Gastrocnemius medialis (tissue), 4 donors: ENCODE measurements around the gene TCHHL1. TPM values are rescaled to one million over a fixed set of nuclear protein-coding genes. Genes with fewer than 3 reads are reported as not detected.

Source experiments
- ATAC-seq, 2 donors: fragments of 150-250 bp; one replicate each; pipeline ENCODE4 v1.9.1; 2016
- DNase-seq, 2 donors: peaks; one replicate each; pipeline ENCODE4 v3.0.0-alpha.2; 2019
- H3K27ac ChIP-seq, 4 donors: fragments of 200-600 bp; sonication (generic); 1 replicate in 1 of 4; 2 replicates in 3 of 4; pipeline ENCODE4 v1.5.1; 2016 to 2018; ENCODE audit warnings: mild to moderate bottlenecking in 2 of 4, moderate library complexity in 1 of 4
- H3K27me3 ChIP-seq, 3 donors: fragments of 200-600 bp; sonication (generic) in 2 of 3; 1 replicate in 1 of 3; 2 replicates in 2 of 3; pipeline versions ENCODE4 v1.5.1 to v1.6.0; 2016 to 2019; ENCODE audit warnings: mild to moderate bottlenecking in 1 of 3, moderate library complexity in 1 of 3
- H3K36me3 ChIP-seq, 2 donors: fragments of 200-600 bp; sonication (generic) in 1 of 2; one replicate each; pipeline ENCODE4 v1.5.1; 2017 to 2018
- H3K4me1 ChIP-seq, 2 donors: fragments of 200-600 bp; sonication (generic) in 1 of 2; one replicate each; pipeline ENCODE4 v1.5.1; 2016 to 2017; ENCODE audit warnings: mild to moderate bottlenecking in 2 of 2
- H3K4me3 ChIP-seq, 4 donors: fragments of 200-600 bp; sonication (generic) in 3 of 4; 1 replicate in 1 of 4; 2 replicates in 3 of 4; pipeline ENCODE4 v1.5.1; 2016 to 2019; ENCODE audit warnings: mild to moderate bottlenecking in 2 of 4
- H3K9me3 ChIP-seq, 3 donors: fragments of 200-600 bp; sonication (generic) in 2 of 3; 1 replicate in 1 of 3; 2 replicates in 2 of 3; pipeline ENCODE4 v1.5.1; 2016 to 2019
- CTCF ChIP-seq, 5 experiments: fragments of 450-650 bp in 3 of 5; fragments of 200-600 bp in 2 of 5; sonication (generic) in 2 of 5; IDR thresholded peaks in 4 of 5; conservative IDR thresholded peaks in 1 of 5; 1 replicate in 4 of 5; 2 replicates in 1 of 5; pipeline ENCODE4 v1.5.1; 2016 to 2019; ENCODE audit warnings: antibody characterized with exemption in 5 of 5, mild to moderate bottlenecking in 3 of 5, moderate library complexity in 3 of 5
- POLR2A ChIP-seq, 2 donors: fragments of 450-650 bp; IDR thresholded peaks; one replicate each; pipeline ENCODE4 v1.6.1; 2017; ENCODE audit warnings: antibody characterized with exemption in 2 of 2, mild to moderate bottlenecking in 2 of 2, moderate library complexity in 2 of 2
- in situ Hi-C, 4 donors: fragments of 200-750 bp; cut with MboI; loops; one replicate each; pipeline versions ENCODE4 v1.15.0 to v1.8.0; 2017; ENCODE audit warnings: low sequenced_read_pairs in 4 of 4
- intact Hi-C: fragments of 100-400 bp; cut with DNase I; formaldehyde crosslinking; loops from one replicate; pipeline ENCODE4 v1.15.1; 2023; ENCODE audit warnings: low total_unique reads
- total RNA-seq, 4 donors: library from RNA; depleted of rRNA; stranded (reverse); fragments of >200 nt; gene quantifications; one replicate each; pipeline versions ENCODE4 v1.1.0 to v1.2.3, GENCODE V29; 2016

TCHHL1 gene
- total RNA-seq, 4 donors from 2014 or later, result not detected

GRCh38 chr1:152125834-152126443 lies 37.1 kb upstream of the TCHHL1 start:
- Histone ChIP-seq H3K36me3 (no peaks in the 10 kb centered on the region), H3K27ac (no peak overlapping the region), H3K9me3 (no peaks in the 10 kb centered on the region), H3K4me1 (no peaks in the 10 kb centered on the region), H3K4me3 (no peak overlapping the region), H3K27me3 (peaks cover 0 to 6% (median 0%) of the 10 kb centered on the region in 3 donors)
- no peak for ATAC-seq
- TF ChIP-seq POLR2A (IDR thresholded peaks at IDR 0.05), result no peak
- TF ChIP-seq CTCF (IDR thresholded peaks at IDR 0.05 in 4 of 5, conservative IDR thresholded peaks at IDR 0.05 in 1 of 5), result no peak
- DNase-seq, result no peak
- intact Hi-C loops (no loop called here), in situ Hi-C loops (no loop called here)

- Histone ChIP-seq H3K27me3 (peaks cover 13 to 22% (median 20%) of the 10 kb centered on the region in 3 donors), H3K4me1 (no peaks in the 10 kb centered on the region), H3K9me3 (no peaks in the 10 kb centered on the region), H3K4me3 (no peak overlapping the region), H3K36me3 (no peaks in the 10 kb centered on the region), H3K27ac (no peak overlapping the region)
- intact Hi-C loops (no loop called here), in situ Hi-C loops (no loop called here)
- ATAC-seq, result no peak
- TF ChIP-seq POLR2A (IDR thresholded peaks at IDR 0.05) (no peak), CTCF (IDR thresholded peaks at IDR 0.05 in 4 of 5, conservative IDR thresholded peaks at IDR 0.05 in 1 of 5) (no peak)
- no peak for DNase-seq
These were observed 30.1 kb upstream of the TCHHL1 start for GRCh38 chr1:152118915-152119314.

GRCh38 chr1:152115344-152115743 lies 26.5 kb upstream of the TCHHL1 start, which contains the start of gene TCHH:
TSS of gene TCHH (minus strand) at chr1:152115444. CDS start at chr1:152114080, 1,364 bp downstream.
- TF ChIP-seq POLR2A (IDR thresholded peaks at IDR 0.05), result no peak
- no peak for TF ChIP-seq CTCF (IDR thresholded peaks at IDR 0.05 in 4 of 5, conservative IDR thresholded peaks at IDR 0.05 in 1 of 5)
- in situ Hi-C loops, result no loop called here
- intact Hi-C loops, result no loop called here

GRCh38 chr1:152112885-152113432 lies 24.1 kb upstream of the TCHHL1 start:
- peaks cover 0 to 6% (median 0%) of the 10 kb centered on the region in 3 donors for H3K9me3 ChIP-seq
- peaks cover 70 to 74% (median 72%) of the 10 kb centered on the region in 3 donors for H3K27me3 ChIP-seq
- no peaks in the 10 kb centered on the region for H3K36me3 ChIP-seq
- ATAC-seq (no peak), DNase-seq (no peak)
- H3K4me3 ChIP-seq, result peak overlapping the region in 2 of 4 donors; percentile 47 to 52
- in situ Hi-C loops, result no loop called here
- no peak overlapping the region for H3K27ac ChIP-seq
- peaks cover 5 to 14% of the 10 kb centered on the region in 2 donors for H3K4me1 ChIP-seq
- intact Hi-C loops, result no loop called here
- TF ChIP-seq CTCF (IDR thresholded peaks at IDR 0.05 in 4 of 5, conservative IDR thresholded peaks at IDR 0.05 in 1 of 5), result no peak
- no peak for TF ChIP-seq POLR2A (IDR thresholded peaks at IDR 0.05)

More at GRCh38 chr1:152115344-152115743, 26.5 kb upstream of the TCHHL1 start, which contains the start of gene TCHH:
- no peak for DNase-seq
- H3K4me3 ChIP-seq, result no peak within 1 kb of the TSS
- no peak for ATAC-seq
- peaks cover 47 to 50% (median 49%) of the 10 kb centered on the region in 3 donors for H3K27me3 ChIP-seq
- no peak within 1 kb of the TSS for H3K27ac ChIP-seq
- no peaks in the 10 kb centered on the region for H3K36me3 ChIP-seq
- H3K4me1 ChIP-seq, result peaks cover 5% of the 10 kb centered on the region in 2 donors
- no peaks in the 10 kb centered on the region for H3K9me3 ChIP-seq
